ENCODE data around the gene CTBP2.

Gene CTBP2

DNA sequence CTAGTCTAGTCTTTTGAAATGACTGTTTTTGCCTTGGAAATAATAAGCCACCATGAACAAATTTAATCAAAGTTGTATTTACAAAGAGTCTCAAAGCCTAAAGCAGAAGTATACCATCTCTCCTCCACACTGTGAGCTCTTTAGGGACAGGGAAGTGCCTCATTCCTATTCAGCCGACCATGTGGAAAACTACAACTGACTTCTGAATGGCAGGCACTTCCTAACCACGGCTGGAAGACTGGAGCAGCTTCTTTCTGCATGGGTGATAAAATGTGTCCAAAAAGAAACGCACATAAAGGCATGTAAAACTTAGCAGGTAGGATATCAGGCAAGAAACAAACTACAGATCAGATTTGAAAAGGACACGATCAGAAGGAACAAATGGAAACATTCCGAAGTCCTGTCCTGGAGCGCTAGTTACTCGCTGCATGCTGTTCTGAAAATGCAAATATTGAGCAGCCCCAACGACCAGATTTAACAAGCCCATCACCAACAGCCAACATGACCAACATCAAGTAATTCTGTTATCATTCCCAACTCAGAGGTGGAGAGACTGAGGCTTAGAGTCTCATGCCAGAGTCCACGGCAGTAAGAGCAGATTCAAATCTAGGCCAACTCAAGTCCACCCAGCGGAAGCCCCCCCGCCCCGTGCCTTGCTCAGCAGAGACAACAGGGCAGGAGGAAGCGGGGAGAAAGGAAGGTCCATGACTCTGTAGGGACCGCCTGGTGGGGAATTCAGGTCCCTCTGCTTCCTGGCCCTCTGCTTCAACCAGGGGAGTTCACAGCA, 26.5 kb downstream of the CTBP2 start:
- H3K36me3 ChIP-seq: peaks cover 41% of the 10 kb centered on the region

DNA sequence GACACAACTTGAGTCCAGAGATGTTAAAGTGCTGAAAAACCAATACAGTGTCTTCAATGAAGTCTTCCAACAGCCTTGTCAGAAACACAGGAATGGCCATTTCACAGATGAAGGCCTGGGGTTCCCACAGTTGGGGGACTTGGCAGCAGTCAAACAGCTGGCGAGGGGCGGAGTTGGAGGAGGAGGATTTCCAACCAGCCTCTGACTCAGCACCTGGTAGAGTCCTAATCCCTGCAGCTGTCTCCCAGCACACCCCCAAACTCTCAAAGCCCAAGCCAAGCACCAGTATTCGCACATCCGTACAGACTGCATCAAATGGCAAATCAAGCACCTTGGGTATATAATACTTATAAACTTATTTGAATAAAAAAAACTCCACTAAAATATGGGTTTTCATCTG, 28.0 kb downstream of the CTBP2 start:
- Histone ChIP-seq H3K4me3 (ENCODE audit: low read depth, low read length) (no peak overlapping the region), H3K9me3 (no peaks in the 10 kb centered on the region), H3K36me3 (peaks cover 47% of the 10 kb centered on the region), H3K27me3 (no peaks in the 10 kb centered on the region), H3K4me1 (no peaks in the 10 kb centered on the region; the same call in 1 of the 2 replicates)
- TF ChIP-seq, protein P1, sequence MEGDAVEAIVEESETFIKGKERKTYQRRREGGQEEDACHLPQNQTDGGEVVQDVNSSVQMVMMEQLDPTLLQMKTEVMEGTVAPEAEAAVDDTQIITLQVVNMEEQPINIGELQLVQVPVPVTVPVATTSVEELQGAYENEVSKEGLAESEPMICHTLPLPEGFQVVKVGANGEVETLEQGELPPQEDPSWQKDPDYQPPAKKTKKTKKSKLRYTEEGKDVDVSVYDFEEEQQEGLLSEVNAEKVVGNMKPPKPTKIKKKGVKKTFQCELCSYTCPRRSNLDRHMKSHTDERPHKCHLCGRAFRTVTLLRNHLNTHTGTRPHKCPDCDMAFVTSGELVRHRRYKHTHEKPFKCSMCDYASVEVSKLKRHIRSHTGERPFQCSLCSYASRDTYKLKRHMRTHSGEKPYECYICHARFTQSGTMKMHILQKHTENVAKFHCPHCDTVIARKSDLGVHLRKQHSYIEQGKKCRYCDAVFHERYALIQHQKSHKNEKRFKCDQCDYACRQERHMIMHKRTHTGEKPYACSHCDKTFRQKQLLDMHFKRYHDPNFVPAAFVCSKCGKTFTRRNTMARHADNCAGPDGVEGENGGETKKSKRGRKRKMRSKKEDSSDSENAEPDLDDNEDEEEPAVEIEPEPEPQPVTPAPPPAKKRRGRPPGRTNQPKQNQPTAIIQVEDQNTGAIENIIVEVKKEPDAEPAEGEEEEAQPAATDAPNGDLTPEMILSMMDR (IDR thresholded peaks at IDR 0.05; ENCODE audit: low read depth, low read length): no peak
- no peak for DNase-seq

More for the DNA sequence above, 26.5 kb downstream of the CTBP2 start:
- DNase-seq: no peak
- no peak overlapping the region for H3K4me3 ChIP-seq (ENCODE audit: low read depth, low read length)
- H3K9me3 ChIP-seq: no peaks in the 10 kb centered on the region
- no peaks in the 10 kb centered on the region; the same call in none of the 2 replicates for H3K4me1 ChIP-seq
- TF ChIP-seq, protein P1 (IDR thresholded peaks at IDR 0.05; ENCODE audit: low read depth, low read length): no peak
- no peaks in the 10 kb centered on the region for H3K27me3 ChIP-seq

DNA sequence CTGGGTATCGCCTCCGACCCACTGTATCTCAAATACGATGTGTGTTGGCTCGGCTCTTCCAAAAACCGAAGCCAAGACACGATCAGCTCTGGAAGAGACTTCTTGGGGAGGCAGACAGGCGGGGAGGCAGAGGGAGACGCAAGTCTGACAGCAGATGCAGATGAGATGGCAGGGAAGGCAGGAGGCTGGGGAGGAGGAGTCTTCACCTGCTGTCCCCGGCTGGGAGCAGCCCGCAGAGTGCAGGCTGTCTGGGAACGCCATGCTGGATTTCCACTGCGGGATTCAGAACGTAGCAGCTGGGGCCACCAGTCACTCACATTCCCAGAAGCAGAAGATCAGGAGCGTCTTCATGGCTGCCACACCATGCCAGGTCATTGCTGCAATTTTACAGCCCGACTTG, 29.4 kb downstream of the CTBP2 start:
- no peak for DNase-seq
- peaks cover 44% of the 10 kb centered on the region for H3K36me3 ChIP-seq
- TF ChIP-seq, protein P1 (IDR thresholded peaks at IDR 0.05; ENCODE audit: low read depth, low read length): no peak
- no peaks in the 10 kb centered on the region; the same call in 1 of the 2 replicates for H3K9me3 ChIP-seq
- no peaks in the 10 kb centered on the region for H3K27me3 ChIP-seq
- no peak overlapping the region for H3K4me3 ChIP-seq (ENCODE audit: low read depth, low read length)
- no peaks in the 10 kb centered on the region for H3K4me1 ChIP-seq

- Histone ChIP-seq H3K36me3 (peaks cover 44% of the 10 kb centered on the region), H3K4me3 (ENCODE audit: low read depth, low read length) (no peak overlapping the region), H3K27me3 (no peaks in the 10 kb centered on the region), H3K4me1 (no peaks in the 10 kb centered on the region; the same call in 1 of the 2 replicates), H3K9me3 (no peaks in the 10 kb centered on the region; the same call in 1 of the 2 replicates)
- DNase-seq: no peak
- TF ChIP-seq, protein P1 (IDR thresholded peaks at IDR 0.05; ENCODE audit: low read depth, low read length): no peak
Measured at GRCh38 chr10:125130260-125130659, 30.1 kb downstream of the CTBP2 start.

DNA sequence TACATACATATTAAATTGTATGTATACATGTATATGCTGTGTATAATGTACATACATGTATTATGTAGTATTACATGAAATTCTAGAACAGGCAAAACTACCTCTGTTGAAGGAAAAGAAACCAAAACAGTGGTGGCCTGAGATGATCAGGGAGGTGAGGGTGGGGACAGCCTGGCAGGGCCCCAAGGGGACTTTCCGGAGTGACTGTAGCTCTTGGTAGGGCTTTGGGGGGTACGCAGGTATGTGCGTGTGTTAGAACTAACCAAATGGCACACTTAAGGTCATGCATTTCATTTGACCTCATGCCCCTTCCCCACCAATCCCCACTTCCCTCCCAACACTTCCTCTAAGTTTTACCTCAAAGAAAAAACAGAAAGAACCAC, 31.3 kb downstream of the CTBP2 start:
- TF ChIP-seq, protein P1 (IDR thresholded peaks at IDR 0.05; ENCODE audit: low read depth, low read length): no peak
- Histone ChIP-seq H3K36me3 (peaks cover 46% of the 10 kb centered on the region), H3K4me1 (peaks cover 11% of the 10 kb centered on the region), H3K27me3 (no peaks in the 10 kb centered on the region), H3K4me3 (ENCODE audit: low read depth, low read length) (no peak overlapping the region), H3K9me3 (no peaks in the 10 kb centered on the region; the same call in 1 of the 2 replicates)
- DNase-seq: no peak

- Histone ChIP-seq H3K4me1 (peaks cover 17% of the 10 kb centered on the region), H3K36me3 (peaks cover 43% of the 10 kb centered on the region), H3K9me3 (no peaks in the 10 kb centered on the region; the same call in 1 of the 2 replicates), H3K27me3 (no peaks in the 10 kb centered on the region), H3K4me3 (ENCODE audit: low read depth, low read length) (no peak overlapping the region)
- TF ChIP-seq, protein P1 (IDR thresholded peaks at IDR 0.05; ENCODE audit: low read depth, low read length): no peak
- no peak for DNase-seq
Measured at GRCh38 chr10:125128397-125129075, 31.8 kb downstream of the CTBP2 start.
